PC-9 (cell line): ENCODE measurements around the gene STK17A. TPM values are rescaled to one million over a fixed set of nuclear protein-coding genes. Genes with fewer than 3 reads are reported as not detected.
A peak's percentile ranks its signal among the peaks of the same experiment; 100 is the strongest.

Experiments used
- BruUV-seq: library from RNA; stranded (reverse); fragments of 400-500 nt; replicated peaks from 2 replicates; lab custom pipeline; 2021; lab: Mats Ljungman, UMichigan
- CTCF ChIA-PET: fragments of 300-600 bp; sonication (Branson Sonifier 250); formaldehyde crosslinking; loops from one replicate; lab custom pipeline; 2022; ENCODE audit warnings: antibody characterized with exemption; lab: Charles Lee
- POLR2A ChIA-PET: fragments of 300-600 bp; sonication (Branson Sonifier 250); formaldehyde crosslinking; loops from one replicate; lab custom pipeline; 2022; ENCODE audit warnings: antibody characterized with exemption; ENCODE audit not compliant: unreplicated experiment; lab: Charles Lee
- DNase-seq, 2 experiments: peaks; one replicate each; pipeline versions ENCODE4 v3.0.0 to v3.0.0-alpha.2; 2015 to 2022; ENCODE audit warnings: mixed read lengths in 1 of 2
- H2AFZ ChIP-seq: fragments of 200-600 bp; sonication (generic); 2 replicates; pipeline ENCODE4 v1.8.1; 2017; ENCODE audit warnings: antibody characterized with exemption
- H3F3A ChIP-seq: fragments of 200-600 bp; sonication (generic); 2 replicates; pipeline ENCODE4 v1.8.1; 2017; ENCODE audit warnings: antibody characterized with exemption, mild to moderate bottlenecking, low read depth; ENCODE audit not compliant: insufficient read depth
- H3K27ac ChIP-seq: fragments of 200-600 bp; sonication (generic); 2 replicates; pipeline ENCODE4 v1.6.1; 2016; ENCODE audit warnings: mixed run types
- H3K27me3 ChIP-seq: fragments of 200-600 bp; sonication (generic); 2 replicates; pipeline ENCODE4 v1.6.1; 2016; ENCODE audit warnings: low read depth, mixed run types; ENCODE audit not compliant: insufficient read depth
- H3K36me3 ChIP-seq: fragments of 200-600 bp; sonication (generic); 2 replicates; pipeline ENCODE4 v1.6.1; 2016; ENCODE audit warnings: low read depth, mixed run types
- H3K4me1 ChIP-seq: fragments of 200-600 bp; sonication (generic); replicated peaks from 2 replicates; pipeline ENCODE4 v1.6.1; 2016; ENCODE audit warnings: mixed run types; ENCODE audit not compliant: insufficient read depth
- H3K4me2 ChIP-seq: fragments of 200-600 bp; sonication (generic); 2 replicates; pipeline ENCODE4 v1.6.1; 2017; ENCODE audit warnings: mixed run types
- H3K4me3 ChIP-seq: fragments of 200-600 bp; sonication (generic); 2 replicates; pipeline ENCODE4 v1.6.1; 2016; ENCODE audit warnings: mixed run types
- H3K79me2 ChIP-seq: fragments of 200-600 bp; sonication (generic); 2 replicates; pipeline ENCODE4 v1.6.1; 2017; ENCODE audit warnings: low read depth, mixed run types
- H3K9me2 ChIP-seq: fragments of 200-600 bp; sonication (generic); 2 replicates; pipeline ENCODE4 v1.8.1; 2017; ENCODE audit warnings: mild to moderate bottlenecking; ENCODE audit not compliant: insufficient read depth
- H3K9me3 ChIP-seq: fragments of 200-600 bp; sonication (generic); 2 replicates; pipeline ENCODE4 v1.8.1; 2016; ENCODE audit warnings: low read depth; ENCODE audit not compliant: insufficient read depth
- H4K20me1 ChIP-seq: fragments of 200-600 bp; sonication (generic); 2 replicates; pipeline ENCODE4 v1.8.1; 2017; ENCODE audit not compliant: insufficient read depth
- EZH2 ChIP-seq: fragments of 200-600 bp; sonication (generic); IDR thresholded peaks from 2 replicates; pipeline ENCODE4 v1.8.0; 2017; ENCODE audit warnings: antibody characterized with exemption, low read depth
- intact Hi-C: fragments of 100-400 bp; cut with micrococcal nuclease; formaldehyde crosslinking; loops from one replicate; pipeline ENCODE4 v1.10.0; 2022; ENCODE audit not compliant: unreplicated experiment
- total RNA-seq: library from RNA; stranded (reverse); gene quantifications from 2 replicates; pipeline ENCODE4 v1.2.3, GENCODE V29; 2021
- TF ChIP-seq, protein P1 (sequence below): fragments of 200-600 bp; sonication (generic); conservative IDR thresholded peaks from 2 replicates; pipeline ENCODE4 v1.6.1; 2017; ENCODE audit warnings: mixed run types, antibody characterized with exemption, mild to moderate bottlenecking, moderate library complexity

Gene STK17A
- total RNA-seq, 1 experiment from 2014 or later, result 18.8 TPM

DNA sequence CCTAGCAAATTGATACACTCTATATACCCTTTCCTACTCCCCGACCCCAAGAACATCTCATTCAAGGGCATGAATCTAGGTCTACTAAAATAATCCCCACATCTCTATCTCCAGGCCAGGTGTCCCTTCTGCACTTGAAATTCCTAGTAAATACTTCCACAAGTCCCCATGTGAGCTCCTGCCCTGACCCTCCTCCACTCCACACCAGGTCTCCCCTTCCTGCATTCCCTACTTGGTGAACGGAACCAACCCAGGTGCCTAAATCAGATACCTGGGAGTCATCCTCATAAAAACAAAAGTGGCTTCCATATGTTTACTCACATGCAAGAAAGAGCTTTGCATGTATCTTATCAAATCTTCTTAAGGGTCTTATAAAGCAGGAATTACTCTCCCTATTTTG, 77.2 kb downstream of the STK17A start:
- Histone ChIP-seq H3F3A (peaks cover 35% of the 10 kb centered on the region), H3K79me2 (peaks cover 70% of the 10 kb centered on the region), H3K4me1 (peaks cover 29% of the 10 kb centered on the region), H4K20me1 (no peaks in the 10 kb centered on the region), H3K9me2 (no peaks in the 10 kb centered on the region), H3K27me3 (no peaks in the 10 kb centered on the region), H2AFZ (no peak overlapping the region), H3K27ac (peak overlapping the region; percentile 83), H3K4me3 (no peak overlapping the region), H3K9me3 (no peaks in the 10 kb centered on the region; the same call in 1 of the 2 replicates), H3K36me3 (peaks cover 44% of the 10 kb centered on the region), H3K4me2 (peak overlapping the region; percentile 32; the same call in 1 of the 2 replicates)
- BruUV-seq, result no TSS peak
- TF ChIP-seq EZH2, result no peak
- DNase-seq, result no peak
- CTCF ChIA-PET, result no interaction called here
- intact Hi-C loops, result no loop called here
- POLR2A ChIA-PET, result no interaction called here

DNA sequence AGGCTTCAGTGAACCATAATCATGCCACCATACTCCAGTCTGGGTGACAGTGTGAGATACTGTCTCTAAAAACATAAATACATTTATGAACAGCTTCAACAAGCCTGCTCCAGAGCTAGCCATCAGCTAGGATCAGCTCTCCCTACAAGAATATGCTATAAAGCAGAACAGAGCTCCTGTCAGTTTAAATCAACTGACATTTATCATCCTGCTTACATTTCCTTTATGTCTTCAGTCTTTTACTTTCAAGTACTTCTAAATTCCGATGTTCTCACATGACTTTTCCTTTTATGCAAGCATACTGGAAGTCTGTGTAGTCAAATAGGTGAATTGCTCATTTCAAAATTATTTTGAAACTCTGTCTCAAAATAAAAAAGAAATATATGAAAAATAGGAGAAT, 81.8 kb downstream of the STK17A start:
- Histone ChIP-seq H3K27ac (0 out of 2 replicates have a peak overlapping the region, but pooled peaks have one; percentile 1), H3K79me2 (peaks cover 79% of the 10 kb centered on the region), H3K9me3 (peaks cover 10% of the 10 kb centered on the region), H3K4me1 (peaks cover 35% of the 10 kb centered on the region), H4K20me1 (no peaks in the 10 kb centered on the region), H3F3A (peaks cover 21% of the 10 kb centered on the region), H3K4me3 (no peak overlapping the region), H3K4me2 (no peak overlapping the region), H3K36me3 (peaks cover 44% of the 10 kb centered on the region), H2AFZ (no peak overlapping the region), H3K9me2 (no peaks in the 10 kb centered on the region), H3K27me3 (no peaks in the 10 kb centered on the region)
- CTCF ChIA-PET, result interaction anchor here (1.0 kb wide), 1 partner anchor 82 kb away, joined by 5 read pairs; the partner anchor contains the start of gene STK17A
- intact Hi-C loops, result no loop called here
- POLR2A ChIA-PET, result no interaction called here
- no peak for DNase-seq
- TF ChIP-seq EZH2, result no peak
- TF ChIP-seq, protein P1, sequence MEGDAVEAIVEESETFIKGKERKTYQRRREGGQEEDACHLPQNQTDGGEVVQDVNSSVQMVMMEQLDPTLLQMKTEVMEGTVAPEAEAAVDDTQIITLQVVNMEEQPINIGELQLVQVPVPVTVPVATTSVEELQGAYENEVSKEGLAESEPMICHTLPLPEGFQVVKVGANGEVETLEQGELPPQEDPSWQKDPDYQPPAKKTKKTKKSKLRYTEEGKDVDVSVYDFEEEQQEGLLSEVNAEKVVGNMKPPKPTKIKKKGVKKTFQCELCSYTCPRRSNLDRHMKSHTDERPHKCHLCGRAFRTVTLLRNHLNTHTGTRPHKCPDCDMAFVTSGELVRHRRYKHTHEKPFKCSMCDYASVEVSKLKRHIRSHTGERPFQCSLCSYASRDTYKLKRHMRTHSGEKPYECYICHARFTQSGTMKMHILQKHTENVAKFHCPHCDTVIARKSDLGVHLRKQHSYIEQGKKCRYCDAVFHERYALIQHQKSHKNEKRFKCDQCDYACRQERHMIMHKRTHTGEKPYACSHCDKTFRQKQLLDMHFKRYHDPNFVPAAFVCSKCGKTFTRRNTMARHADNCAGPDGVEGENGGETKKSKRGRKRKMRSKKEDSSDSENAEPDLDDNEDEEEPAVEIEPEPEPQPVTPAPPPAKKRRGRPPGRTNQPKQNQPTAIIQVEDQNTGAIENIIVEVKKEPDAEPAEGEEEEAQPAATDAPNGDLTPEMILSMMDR, result no peak
- BruUV-seq, result no TSS peak

DNA sequence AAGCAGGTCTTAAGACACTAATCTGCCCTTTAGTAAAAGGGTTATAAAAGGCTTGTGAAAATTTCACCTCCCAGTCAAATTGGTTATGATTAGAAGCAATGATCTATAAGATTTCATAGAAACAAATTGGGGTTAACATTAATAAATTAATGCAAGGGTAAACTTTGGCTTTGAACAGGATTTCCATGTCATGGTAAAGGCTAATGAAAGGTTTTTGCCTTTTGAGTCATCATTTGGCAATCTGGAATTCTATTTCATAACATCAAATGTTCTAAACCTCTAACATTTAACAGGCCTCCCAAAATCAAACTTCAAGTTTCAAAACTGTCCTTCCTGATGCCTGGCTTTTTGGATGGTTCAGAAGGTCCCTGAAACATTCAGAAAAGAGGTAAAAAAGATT, 84.0 kb downstream of the STK17A start:
- no peak overlapping the region for H3K4me2 ChIP-seq
- peaks cover 44% of the 10 kb centered on the region for H3K36me3 ChIP-seq
- intact Hi-C loops, result no loop called here
- H3K27ac ChIP-seq, result peak overlapping the region; percentile 29; the same call in 1 of the 2 replicates
- H3K27me3 ChIP-seq, result no peaks in the 10 kb centered on the region
- CTCF ChIA-PET, result no interaction called here
- no peak overlapping the region for H3K4me3 ChIP-seq
- H4K20me1 ChIP-seq, result no peaks in the 10 kb centered on the region
- peaks cover 92% of the 10 kb centered on the region for H3K79me2 ChIP-seq
- H2AFZ ChIP-seq, result no peak overlapping the region
- BruUV-seq, result no TSS peak
- no peak for TF ChIP-seq EZH2
- TF ChIP-seq, protein P1, result no peak
- peaks cover 19% of the 10 kb centered on the region for H3K9me3 ChIP-seq
- H3F3A ChIP-seq, result peaks cover 17% of the 10 kb centered on the region; the same call in 1 of the 2 replicates
- POLR2A ChIA-PET, result no interaction called here
- peaks cover 20% of the 10 kb centered on the region for H3K4me1 ChIP-seq
- no peaks in the 10 kb centered on the region for H3K9me2 ChIP-seq
- no peak for DNase-seq
